Measurements from ENCODE around the gene CPLANE2. TPM values are rescaled to one million over a fixed set of nuclear protein-coding genes. Genes with fewer than 3 reads are reported as not detected.

Gene CPLANE2
- total and polyA plus RNA-seq, 7 donors = 1.0 to 7.4 (median 4.5) TPM

DNA sequence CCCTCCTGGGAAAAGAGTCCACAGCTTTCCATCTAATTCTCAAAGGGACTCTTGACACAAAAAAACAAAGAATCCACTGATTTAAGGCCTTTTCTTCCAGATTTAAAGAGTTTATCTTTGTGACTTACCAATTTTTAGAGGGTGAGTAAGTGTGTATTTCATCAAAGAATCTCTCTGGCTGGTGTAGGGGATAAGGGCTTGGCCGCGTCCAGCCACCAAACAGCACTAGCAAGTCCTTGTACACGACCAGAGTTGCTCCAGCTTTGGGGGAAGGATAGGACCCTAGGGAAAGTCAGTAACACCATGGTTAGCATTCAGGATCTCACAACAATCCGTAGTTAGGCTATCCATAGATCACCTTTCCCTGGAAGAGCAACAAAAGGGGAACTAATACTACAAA is 19.5 kb upstream of the CPLANE2 start:
- Histone ChIP-seq H3K36me3 (ENCODE audit: insufficient read depth in 1 of 2, low read depth in 1 of 2) (peaks cover 2 to 46% of the 10 kb centered on the region in 2 donors), H3K4me3 (no peak overlapping the region), H3K4me1 (no peaks in the 10 kb centered on the region), H3K27ac (no peak overlapping the region), H3K9me3 (no peaks in the 10 kb centered on the region), H3K27me3 (ENCODE audit: insufficient read depth in 3 of 3, low read length in 2 of 3) (no peaks in the 10 kb centered on the region)
- intact Hi-C loops (cut with DNase I) = no loop called here
- DNase-seq (no peak), ATAC-seq (no peak)
- WGBS, 3 donors = 78 to 84% (median 79%) methylated on average over 4 of the region's 4 CpGs
- no peak for TF ChIP-seq CTCF (IDR thresholded peaks at IDR 0.05)

GRCh38 chr1:16254263-16254928 is 17.4 kb upstream of the CPLANE2 start:
- DNase-seq = no peak
- WGBS, 3 donors = 35 to 58% (median 38%) methylated on average over 4 of the region's 4 CpGs
- Histone ChIP-seq H3K4me3 (no peak overlapping the region), H3K9me3 (no peaks in the 10 kb centered on the region), H3K4me1 (peaks cover 8% of the 10 kb centered on the region), H3K27ac (peak overlapping the region; percentile 40), H3K36me3 (ENCODE audit: insufficient read depth in 1 of 2, low read depth in 1 of 2) (peaks cover 2 to 57% of the 10 kb centered on the region in 2 donors), H3K27me3 (ENCODE audit: insufficient read depth in 3 of 3, low read length in 2 of 3) (no peaks in the 10 kb centered on the region)
- intact Hi-C loops (cut with DNase I) = no loop called here
- no peak for TF ChIP-seq CTCF (IDR thresholded peaks at IDR 0.05)
- ATAC-seq = peak; percentile 77 to 99 (median 91)

DNA sequence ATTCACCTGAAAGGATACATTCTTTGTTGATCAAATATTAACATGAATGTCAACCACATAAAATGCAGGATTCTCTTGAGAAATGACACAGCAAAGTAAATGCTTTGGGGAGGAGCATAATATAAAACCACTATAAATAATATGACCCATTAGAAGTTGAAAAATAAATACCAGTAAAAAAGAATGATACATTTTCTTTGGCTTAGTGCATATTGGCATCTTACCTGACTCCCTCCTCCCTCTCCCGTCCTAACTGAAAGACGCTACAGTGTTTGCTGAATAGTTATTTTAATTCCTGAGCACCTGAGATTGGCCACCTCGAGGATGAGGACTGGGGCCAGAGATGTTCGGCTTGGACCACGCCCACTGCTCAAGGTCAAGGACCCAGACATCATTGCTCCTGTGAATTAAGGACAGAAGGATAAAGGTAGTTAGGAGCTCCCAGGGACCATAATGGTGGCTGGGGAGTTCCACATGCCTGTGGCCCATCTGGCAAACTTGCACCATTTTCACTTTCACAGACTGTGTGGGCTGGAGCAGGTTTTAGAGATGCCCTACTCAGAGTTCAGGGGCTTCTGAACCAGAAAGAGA is 16.4 kb upstream of the CPLANE2 start:
- WGBS, 3 donors = 76 to 89% (median 76%) methylated on average over 5 of the region's 5 CpGs
- peaks cover 2 to 57% of the 10 kb centered on the region in 2 donors for H3K36me3 ChIP-seq (ENCODE audit: insufficient read depth in 1 of 2, low read depth in 1 of 2)

GRCh38 chr1:16252912-16253311 is 15.9 kb upstream of the CPLANE2 start:
- Histone ChIP-seq H3K9me3 (no peaks in the 10 kb centered on the region), H3K36me3 (ENCODE audit: insufficient read depth in 1 of 2, low read depth in 1 of 2) (peaks cover 2 to 57% of the 10 kb centered on the region in 2 donors), H3K27ac (no peak overlapping the region), H3K27me3 (ENCODE audit: insufficient read depth in 3 of 3, low read length in 2 of 3) (no peaks in the 10 kb centered on the region), H3K4me1 (peaks cover 23% of the 10 kb centered on the region), H3K4me3 (no peak overlapping the region)
- 87 to 97% (median 92%) methylated on average over 2 of the region's 2 CpGs for WGBS, 3 donors
- intact Hi-C loops (cut with DNase I) = no loop called here
- TF ChIP-seq CTCF (IDR thresholded peaks at IDR 0.05) = no peak
- no peak for ATAC-seq
- no peak for DNase-seq

More for the DNA sequence above, 16.4 kb upstream of the CPLANE2 start:
- H3K4me1 ChIP-seq = peaks cover 18% of the 10 kb centered on the region
- H3K27ac ChIP-seq = no peak overlapping the region
- intact Hi-C loops (cut with DNase I) = no loop called here
- no peaks in the 10 kb centered on the region for H3K27me3 ChIP-seq (ENCODE audit: insufficient read depth in 3 of 3, low read length in 2 of 3)
- H3K9me3 ChIP-seq = no peaks in the 10 kb centered on the region
- H3K4me3 ChIP-seq = no peak overlapping the region
- DNase-seq (no peak), ATAC-seq (no peak)
- no peak for TF ChIP-seq CTCF (IDR thresholded peaks at IDR 0.05)
